ENCODE data around the gene ALAS1. TPM values are rescaled to one million over a fixed set of nuclear protein-coding genes. Genes with fewer than 3 reads are reported as not detected.

Gene ALAS1
- total RNA-seq, 2 experiments from 2014 or later = 34.4 to 43.6 TPM

GRCh38 chr3:52205727-52206372, 7.9 kb downstream of the ALAS1 start:
- BruUV-seq (replicated peaks) = no TSS peak
- TF ChIP-seq EZH2phosphoT487 (IDR thresholded peaks at IDR 0.05; ENCODE audit: borderline replicate concordance, low read depth, low read length) (no peak), CTCF (conservative IDR thresholded peaks at IDR 0.05; ENCODE audit: low read length) (no peak)
- Histone ChIP-seq H3K4me2 (ENCODE audit: low read length) (no peak overlapping the region), H3K9me3 (ENCODE audit: low read length) (no peaks in the 10 kb centered on the region), H3K4me1 (ENCODE audit: insufficient read depth, low read length, poor library complexity, severe bottlenecking) (peaks cover 14% of the 10 kb centered on the region), H3K9me2 (ENCODE audit: insufficient read depth, low read length) (no peaks in the 10 kb centered on the region), H3K4me3 (ENCODE audit: low read depth, low read length, poor library complexity, severe bottlenecking) (no peak overlapping the region), H3K79me2 (ENCODE audit: insufficient read depth, low read depth, low read length) (no peaks in the 10 kb centered on the region), H3K27ac (ENCODE audit: low read depth, low read length, poor library complexity, severe bottlenecking) (no peak overlapping the region), H3K36me3 (ENCODE audit: insufficient read depth, low read length) (peaks cover 97% of the 10 kb centered on the region), H4K20me1 (ENCODE audit: insufficient read depth, low read length) (no peaks in the 10 kb centered on the region), H2AFZ (ENCODE audit: low read length) (no peak overlapping the region)
- CTCF ChIA-PET (ENCODE audit: unreplicated experiment) = no interaction called here
- POLR2A ChIA-PET = interaction anchor here (1.8 kb wide), 1 partner anchor 20 kb away, joined by 8 read pairs; the partner anchor contains the start of gene TLR9
- no peak for DNase-seq (ENCODE audit: low spot score)
- intact Hi-C loops (cut with micrococcal nuclease; ENCODE audit: unreplicated experiment) = no loop called here

DNA sequence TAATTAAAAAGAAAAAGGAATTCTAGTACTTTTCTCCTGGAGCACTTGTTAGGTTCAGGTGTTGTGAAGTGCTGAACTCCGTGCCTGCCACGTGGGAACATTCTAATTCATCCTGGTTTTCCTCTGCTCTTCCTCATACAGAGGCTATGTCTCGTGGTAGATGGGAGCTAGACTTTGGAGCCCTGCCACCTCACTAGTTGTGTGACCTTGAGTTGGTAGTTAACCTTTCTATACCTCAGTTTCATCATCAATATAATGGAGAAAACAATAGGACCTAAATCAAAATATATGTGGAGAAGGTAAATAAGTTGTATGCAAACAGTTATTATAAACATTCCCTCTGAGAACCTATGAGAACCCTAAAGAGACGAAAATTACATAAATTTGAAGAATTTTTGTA, 10.6 kb downstream of the ALAS1 start:
- ChIA-PET CTCF (ENCODE audit: unreplicated experiment) (no interaction called here), POLR2A (interaction anchor here (0.9 to 2.5 kb wide), 3 partner anchors 11 to 17 kb away, joined by 3 to 8 read pairs (median 4); partner anchors contain the start of genes ALAS1 and TLR9)
- H3K4me3 ChIP-seq (ENCODE audit: low read depth, low read length, poor library complexity, severe bottlenecking) = no peak overlapping the region
- H3K4me1 ChIP-seq (ENCODE audit: insufficient read depth, low read length, poor library complexity, severe bottlenecking) = no peaks in the 10 kb centered on the region
- no peaks in the 10 kb centered on the region for H3K9me2 ChIP-seq (ENCODE audit: insufficient read depth, low read length)
- H3K27ac ChIP-seq (ENCODE audit: low read depth, low read length, poor library complexity, severe bottlenecking) = no peak overlapping the region
- TF ChIP-seq CTCF (conservative IDR thresholded peaks at IDR 0.05; ENCODE audit: low read length) (no peak), EZH2phosphoT487 (IDR thresholded peaks at IDR 0.05; ENCODE audit: borderline replicate concordance, low read depth, low read length) (no peak)
- H4K20me1 ChIP-seq (ENCODE audit: insufficient read depth, low read length) = no peaks in the 10 kb centered on the region
- no TSS peak for BruUV-seq (replicated peaks)
- intact Hi-C loops (cut with micrococcal nuclease; ENCODE audit: unreplicated experiment) = no loop called here
- no peaks in the 10 kb centered on the region for H3K9me3 ChIP-seq (ENCODE audit: low read length)
- no peak overlapping the region for H2AFZ ChIP-seq (ENCODE audit: low read length)
- H3K79me2 ChIP-seq (ENCODE audit: insufficient read depth, low read depth, low read length) = no peaks in the 10 kb centered on the region
- H3K4me2 ChIP-seq (ENCODE audit: low read length) = no peak overlapping the region
- H3K36me3 ChIP-seq (ENCODE audit: insufficient read depth, low read length) = peaks cover 97% of the 10 kb centered on the region
- no peak for DNase-seq (ENCODE audit: low spot score)

DNA sequence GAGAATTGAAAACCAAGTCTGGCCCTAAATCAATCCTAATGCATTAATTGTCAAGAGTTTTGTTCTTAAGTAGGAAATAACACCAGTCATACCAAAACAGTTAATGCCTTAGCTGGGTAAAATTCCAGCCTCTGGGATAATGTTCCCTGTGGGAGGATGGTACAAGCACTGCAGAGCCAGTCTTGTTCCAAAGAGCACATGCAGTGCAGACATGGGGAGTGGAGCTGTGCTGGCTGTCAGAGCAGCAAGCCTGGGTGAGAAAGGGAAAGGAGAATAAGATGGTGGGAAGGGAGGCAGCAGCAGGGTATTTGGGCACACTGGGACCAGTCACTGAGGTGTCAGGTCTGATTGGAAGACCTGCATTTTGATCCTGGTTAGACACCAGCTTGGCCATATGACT, 12.1 kb downstream of the ALAS1 start:
- TF ChIP-seq CTCF (conservative IDR thresholded peaks at IDR 0.05; ENCODE audit: low read length) (no peak), EZH2phosphoT487 (IDR thresholded peaks at IDR 0.05; ENCODE audit: borderline replicate concordance, low read depth, low read length) (no peak)
- no peaks in the 10 kb centered on the region for H3K9me3 ChIP-seq (ENCODE audit: low read length)
- POLR2A ChIA-PET = interaction anchor here (2.5 kb wide), 1 partner anchor 9 kb away, joined by 8 read pairs; no protein-coding TSS in a partner anchor
- CTCF ChIA-PET (ENCODE audit: unreplicated experiment) = no interaction called here
- H3K27ac ChIP-seq (ENCODE audit: low read depth, low read length, poor library complexity, severe bottlenecking) = no peak overlapping the region
- H3K79me2 ChIP-seq (ENCODE audit: insufficient read depth, low read depth, low read length) = no peaks in the 10 kb centered on the region
- H3K4me2 ChIP-seq (ENCODE audit: low read length) = no peak overlapping the region
- no peak for DNase-seq (ENCODE audit: low spot score)
- H3K4me1 ChIP-seq (ENCODE audit: insufficient read depth, low read length, poor library complexity, severe bottlenecking) = no peaks in the 10 kb centered on the region
- H3K4me3 ChIP-seq (ENCODE audit: low read depth, low read length, poor library complexity, severe bottlenecking) = no peak overlapping the region
- no TSS peak for BruUV-seq (replicated peaks)
- intact Hi-C loops (cut with micrococcal nuclease; ENCODE audit: unreplicated experiment) = no loop called here
- H3K9me2 ChIP-seq (ENCODE audit: insufficient read depth, low read length) = no peaks in the 10 kb centered on the region
- H3K36me3 ChIP-seq (ENCODE audit: insufficient read depth, low read length) = peaks cover 96% of the 10 kb centered on the region
- no peaks in the 10 kb centered on the region for H4K20me1 ChIP-seq (ENCODE audit: insufficient read depth, low read length)
- no peak overlapping the region for H2AFZ ChIP-seq (ENCODE audit: low read length)

All from OCI-LY7 (cell line).